Fibroblast of lung (primary cell): ENCODE data around the gene PADI1.
A peak's percentile ranks its signal among the peaks of the same experiment; 100 is the strongest.
"Not testable (repeated sequence)": the region's sequence is repeated elsewhere in the genome, so short reads cannot be mapped to it uniquely, and the experiment has no call there.

Experiments
- EZH2 ChIP-seq: IDR thresholded peaks from 2 replicates; pipeline ENCODE4 v1.5.1; 2012; ENCODE audit warnings: low read length, control low read depth, mild to moderate bottlenecking; ENCODE audit errors: missing control alignments
- TF ChIP-seq, protein P1 (sequence below), 2 donors: IDR thresholded peaks in 1 of 2; conservative IDR thresholded peaks in 1 of 2; 1 replicate in 1 of 2; 2 replicates in 1 of 2; pipeline ENCODE4 v1.5.1; 2011 to 2012; ENCODE audit warnings: low read length in 2 of 2, control low read depth in 1 of 2, inconsistent platforms in 1 of 2, low read depth in 1 of 2, mild to moderate bottlenecking in 1 of 2

DNA sequence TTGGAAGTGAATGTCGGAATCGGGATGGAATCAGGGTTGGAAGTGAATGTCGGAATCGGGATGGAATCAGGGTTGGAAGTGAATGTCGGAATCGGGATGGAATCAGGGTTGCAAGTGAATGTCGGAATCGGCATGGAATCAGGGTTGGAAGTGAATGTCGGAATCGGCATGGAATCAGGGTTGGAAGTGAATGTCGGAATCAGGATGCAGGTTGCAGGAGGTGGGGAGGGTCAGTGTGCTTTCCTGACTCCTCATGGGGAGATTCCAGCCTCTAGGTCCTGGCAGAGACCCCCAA is 36.8 kb downstream of the PADI1 start:
- TF ChIP-seq, protein P1, sequence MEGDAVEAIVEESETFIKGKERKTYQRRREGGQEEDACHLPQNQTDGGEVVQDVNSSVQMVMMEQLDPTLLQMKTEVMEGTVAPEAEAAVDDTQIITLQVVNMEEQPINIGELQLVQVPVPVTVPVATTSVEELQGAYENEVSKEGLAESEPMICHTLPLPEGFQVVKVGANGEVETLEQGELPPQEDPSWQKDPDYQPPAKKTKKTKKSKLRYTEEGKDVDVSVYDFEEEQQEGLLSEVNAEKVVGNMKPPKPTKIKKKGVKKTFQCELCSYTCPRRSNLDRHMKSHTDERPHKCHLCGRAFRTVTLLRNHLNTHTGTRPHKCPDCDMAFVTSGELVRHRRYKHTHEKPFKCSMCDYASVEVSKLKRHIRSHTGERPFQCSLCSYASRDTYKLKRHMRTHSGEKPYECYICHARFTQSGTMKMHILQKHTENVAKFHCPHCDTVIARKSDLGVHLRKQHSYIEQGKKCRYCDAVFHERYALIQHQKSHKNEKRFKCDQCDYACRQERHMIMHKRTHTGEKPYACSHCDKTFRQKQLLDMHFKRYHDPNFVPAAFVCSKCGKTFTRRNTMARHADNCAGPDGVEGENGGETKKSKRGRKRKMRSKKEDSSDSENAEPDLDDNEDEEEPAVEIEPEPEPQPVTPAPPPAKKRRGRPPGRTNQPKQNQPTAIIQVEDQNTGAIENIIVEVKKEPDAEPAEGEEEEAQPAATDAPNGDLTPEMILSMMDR (conservative IDR thresholded peaks at IDR 0.05 in 1 of 2, IDR thresholded peaks at IDR 0.05 in 1 of 2; ENCODE audit: low read depth in 1 of 2, low read length in 2 of 2) = not testable (repeated sequence)
- TF ChIP-seq EZH2 = peak; percentile 68
